Measurements from ENCODE around the gene TDRD5.
"Not testable (repeated sequence)": the region's sequence is repeated elsewhere in the genome, so short reads cannot be mapped to it uniquely, and the experiment has no call there.

- TF ChIP-seq CTCF (IDR thresholded peaks at IDR 0.05; ENCODE audit: low read depth, low read length); POLR2A (IDR thresholded peaks at IDR 0.05; ENCODE audit: extremely low read depth, insufficient read length): not testable (repeated sequence)
Observed at GRCh38 chr1:179694530-179694929, 102.9 kb downstream of the TDRD5 start.
